K562 (cell line): ENCODE data around the gene ATRNL1. TPM values are rescaled to one million over a fixed set of nuclear protein-coding genes. Genes with fewer than 3 reads are reported as not detected.

Experiments
- ATAC-seq: fragments of 200-7000 bp; cut with Tn5 transposase; 3 replicates; pipeline ENCODE4 v1.9.1; 2020; ENCODE audit warnings: moderate library complexity
- BruUV-seq: library from RNA; stranded (reverse); fragments of 400-500 nt; replicated peaks from 2 replicates; lab custom pipeline; 2021; lab: Mats Ljungman, UMichigan
- CTCF ChIA-PET: fragments of 300-600 bp; formaldehyde crosslinking; extraction: SDS; loops from one replicate; lab custom pipeline; 2021; ENCODE audit warnings: low intra/inter-chr PET ratio; lab: Yijun Ruan, JAX
- POLR2A ChIA-PET: fragments of 300-600, 350-650 bp; sonication (Branson Sonifier 250); formaldehyde crosslinking; extraction: SDS; loops from one replicate; lab custom pipeline; 2021; ENCODE audit warnings: antibody characterized with exemption, inconsistent platforms; lab: Yijun Ruan, JAX
- DNase-seq, 4 experiments: peaks; one replicate each; pipeline versions ENCODE4 v3.0.0 to v3.0.0-alpha.2; 2011 to 2018; ENCODE audit warnings: low spot score in 3 of 4, mixed read lengths in 3 of 4; ENCODE audit errors: extremely low read depth in 1 of 4
- FAIRE-seq: peaks from 2 replicates; lab custom pipeline; 2011; peaks lifted over from hg19 to GRCh38; lab: Jason Lieb, UNC
- H2AFZ ChIP-seq: 2 replicates; pipeline ENCODE4 v1.6.0; 2011; ENCODE audit warnings: low read depth, low read length, control low read depth, inconsistent platforms
- H3K27ac ChIP-seq: fragments of 200-600 bp; 3 replicates; pipeline ENCODE4 v1.8.0; 2011; ENCODE audit warnings: low read depth, mild to moderate bottlenecking, control low read depth, inconsistent platforms, low read length, moderate library complexity, mixed read lengths; ENCODE audit errors: extremely low read depth
- H3K27me3 ChIP-seq, 2 experiments: fragments of 300-600 bp in 1 of 2; 2 replicates in 1 of 2; 3 replicates in 1 of 2; pipeline versions ENCODE4 v1.6.0 to v1.8.0; 2011; ENCODE audit warnings: inconsistent platforms in 2 of 2, low read length in 2 of 2, mild to moderate bottlenecking in 1 of 2, mixed read lengths in 1 of 2, moderate library complexity in 1 of 2; ENCODE audit not compliant: control insufficient read depth in 2 of 2, insufficient read depth in 2 of 2
- H3K36me3 ChIP-seq: fragments of 300-600 bp; 3 replicates; pipeline ENCODE4 v1.8.0; 2011; ENCODE audit warnings: mild to moderate bottlenecking, low read length, inconsistent platforms; ENCODE audit not compliant: control insufficient read depth, insufficient read depth
- H3K4me1 ChIP-seq, 2 experiments: fragments of 200-600 bp in 1 of 2; replicated peaks in 1 of 2; 2 replicates in 1 of 2; 3 replicates in 1 of 2; pipeline versions ENCODE4 v1.5.1 to v1.8.0; 2011; ENCODE audit warnings: inconsistent platforms in 2 of 2, low read length in 2 of 2, mild to moderate bottlenecking in 1 of 2, mixed read lengths in 1 of 2, moderate library complexity in 1 of 2; ENCODE audit not compliant: control insufficient read depth in 2 of 2, insufficient read depth in 2 of 2
- H3K4me2 ChIP-seq: 2 replicates; pipeline ENCODE4 v1.6.1; 2011; ENCODE audit warnings: low read length, control low read depth, inconsistent platforms, mixed read lengths; ENCODE audit not compliant: insufficient read depth
- H3K4me3 ChIP-seq: fragments of 200-600 bp; sonication (generic), shearing (Covaris generic); 2 replicates; pipeline ENCODE4 v1.5.1; 2016; ENCODE audit warnings: control low read depth, inconsistent platforms
- H3K79me2 ChIP-seq: fragments of 200-600 bp; 3 replicates; pipeline ENCODE4 v1.8.0; 2011; ENCODE audit warnings: low read length, inconsistent platforms; ENCODE audit not compliant: control insufficient read depth, insufficient read depth
- H3K9ac ChIP-seq, 2 experiments: 2 replicates each; pipeline versions ENCODE4 v1.6.0 to v1.6.1; 2011; ENCODE audit warnings: low read depth in 2 of 2, low read length in 2 of 2, control low read depth in 1 of 2, inconsistent platforms in 1 of 2, mild to moderate bottlenecking in 1 of 2, mixed read lengths in 1 of 2; ENCODE audit not compliant: insufficient read depth in 1 of 2
- H3K9me1 ChIP-seq: one replicate; pipeline ENCODE4 v1.6.0; 2011; ENCODE audit warnings: inconsistent platforms, mild to moderate bottlenecking, low read length, moderate library complexity; ENCODE audit not compliant: control insufficient read depth, insufficient read depth
- H3K9me3 ChIP-seq: replicated peaks from 2 replicates; pipeline ENCODE4 v1.5.1; 2011; ENCODE audit warnings: low read depth, low read length, inconsistent platforms; ENCODE audit not compliant: control insufficient read depth, insufficient read depth
- H4K20me1 ChIP-seq: replicated peaks from 2 replicates; pipeline ENCODE4 v1.6.1; 2011; ENCODE audit warnings: low read length, inconsistent platforms, mixed read lengths; ENCODE audit not compliant: control insufficient read depth, insufficient read depth
- BRCA1 ChIP-seq, 2 experiments: fragments of 450-650 bp in 1 of 2; sonication (generic) in 1 of 2; formaldehyde crosslinking in 1 of 2; IDR thresholded peaks; 2 replicates each; pipeline versions ENCODE4 v1.5.0 to v1.6.1; 2017 to 2020; ENCODE audit warnings: mild to moderate bottlenecking in 1 of 2, missing genetic modification reagents in 1 of 2
- DDX20 ChIP-seq: fragments of 450-650 bp; IDR thresholded peaks from 2 replicates; pipeline ENCODE4 v1.6.1; 2016; ENCODE audit warnings: missing genetic modification characterization, low read depth, mild to moderate bottlenecking, missing compliant biosample characterization, moderate library complexity
- ERF ChIP-seq: fragments of 450-650 bp; formaldehyde crosslinking; IDR thresholded peaks from 2 replicates; pipeline ENCODE4 v1.4.0; 2020; ENCODE audit warnings: mild to moderate bottlenecking, mixed read lengths
- GTF2A2 ChIP-seq: IDR thresholded peaks from 2 replicates; pipeline ENCODE4 v1.6.1; 2016; ENCODE audit warnings: mild to moderate bottlenecking, missing genetic modification characterization, missing compliant biosample characterization
- NR2F6 ChIP-seq: fragments of 450-650 bp; formaldehyde crosslinking; IDR thresholded peaks from 2 replicates; pipeline ENCODE4 v1.4.0; 2020; ENCODE audit warnings: mild to moderate bottlenecking
- ZEB2 ChIP-seq: fragments of 450-650 bp; IDR thresholded peaks from 2 replicates; pipeline ENCODE4 v1.6.1; 2016
- ZNF232 ChIP-seq: sonication (generic); formaldehyde crosslinking; IDR thresholded peaks from 2 replicates; pipeline ENCODE4 v1.8.0; 2022; ENCODE audit warnings: mild to moderate bottlenecking, missing genetic modification reagents
- ZNF324 ChIP-seq: fragments of 250-450 bp; sonication (Bioruptor Pico); IDR thresholded peaks from 2 replicates; pipeline ENCODE4 v1.4.0; 2020; ENCODE audit warnings: mild to moderate bottlenecking
- WGBS: fragments of 100-300 bp; shearing (Covaris generic); methylation state at CpG from one replicate; pipeline ENCODE4 v1.1.6; 2016; ENCODE audit warnings: low coverage, mixed read lengths; ENCODE audit not compliant: insufficient coverage; ENCODE audit errors: missing lambda C conversion rate; 5-methylcytosine and 5-hydroxymethylcytosine counted together
- in situ Hi-C: fragments of 300-500 bp; cut with MboI; formaldehyde crosslinking; loops from 4 replicates; pipeline ENCODE4 v1.15.0; 2018; ENCODE audit warnings: inconsistent platforms, mixed read lengths
- intact Hi-C: fragments of 100-400 bp; cut with micrococcal nuclease; formaldehyde crosslinking; loops from 2 replicates; pipeline ENCODE4 v1.14.2; 2022
- polyA plus RNA-seq, 8 experiments: library from polyadenylated mRNA; depleted of rRNA in 4 of 8; stranded (reverse) in 5 of 8; unstranded in 3 of 8; fragments of >200 nt; fragmentation: Nextera tagmentation in 2 of 8; fragmentation: Illumina TruSeq in 1 of 8; extraction: Ambion mirVana in 2 of 8; extraction: Trizol in 1 of 8; gene quantifications; 2 replicates each; pipeline versions ENCODE4 v1.2.1 to v1.2.3, GENCODE V29; 2011 to 2014; ENCODE audit warnings: inconsistent platforms in 1 of 8, missing spikeins in 1 of 8
- total RNA-seq, 7 experiments: library from RNA; depleted of rRNA in 6 of 7; stranded (reverse); fragments of >200 nt in 6 of 7; fragmentation: Illumina TruSeq in 2 of 7; extraction: Trizol in 2 of 7; gene quantifications; 2 replicates each; pipeline versions ENCODE4 v1.2.1 to v1.2.3, GENCODE V29; 2011 to 2021; ENCODE audit warnings: low replicate concordance in 1 of 7
- TF ChIP-seq, protein P1 (sequence below): fragments of 450-650 bp; IDR thresholded peaks from 2 replicates; pipeline ENCODE4 v1.6.1; 2016; ENCODE audit warnings: low read depth

Gene ATRNL1
- total and polyA plus RNA-seq, 9 of the 15 experiments (the other 6 are each of a cell fraction or from before 2014, with no cell fraction given): 0.18 TPM; not detected in 8

DNA sequence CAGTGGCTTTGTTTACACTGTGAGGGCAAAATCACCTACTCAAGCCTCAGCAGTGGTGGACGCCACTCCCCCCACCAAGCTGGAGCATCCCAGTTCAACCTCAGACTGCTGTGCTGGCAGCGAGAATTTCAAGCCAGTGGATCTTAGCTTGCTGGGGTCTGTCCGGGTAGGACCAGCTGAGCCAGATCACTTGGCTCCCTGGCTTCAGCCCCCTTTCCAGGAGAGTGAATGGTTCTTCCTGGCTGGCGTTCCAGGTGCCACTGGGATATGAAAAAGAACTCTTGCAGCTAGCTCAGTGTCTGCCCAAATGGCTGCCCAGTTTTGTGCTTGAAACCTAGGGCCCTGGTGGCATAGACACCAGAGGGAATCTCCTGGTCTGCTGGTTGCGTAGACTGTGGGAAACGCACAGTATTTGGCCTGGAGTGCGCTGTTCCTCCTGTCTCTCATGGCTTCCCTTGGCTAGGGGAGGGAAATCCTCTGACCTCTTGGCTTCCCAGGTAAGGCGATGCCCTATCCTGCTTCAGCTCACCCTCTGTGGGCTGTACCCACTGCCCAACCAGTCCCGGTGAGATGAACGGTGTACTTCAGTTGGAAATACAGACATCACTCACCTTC is 398.5 kb downstream of the ATRNL1 start:
- intact Hi-C loops (no loop called here), in situ Hi-C loops (no loop called here)
- ChIA-PET POLR2A (no interaction called here), CTCF (no interaction called here)
- Histone ChIP-seq H3K4me1 (no peaks in the 10 kb centered on the region), H3K79me2 (no peaks in the 10 kb centered on the region), H3K9me1 (no peaks in the 10 kb centered on the region), H3K36me3 (no peaks in the 10 kb centered on the region), H3K9me3 (no peaks in the 10 kb centered on the region), H3K4me3 (no peak overlapping the region), H3K9ac (no peak overlapping the region), H3K27ac (no peak overlapping the region), H3K4me2 (no peak overlapping the region), H4K20me1 (no peaks in the 10 kb centered on the region), H3K27me3 (no peaks in the 10 kb centered on the region), H2AFZ (no peak overlapping the region)
- BruUV-seq: no TSS peak
- no peak for ATAC-seq
- no peak for DNase-seq
- 4% methylated on average over 6 of the region's 10 CpGs for WGBS
- no peak for FAIRE-seq
- no peak for TF ChIP-seq ZNF324 (CRISPR knock-in tag)

DNA sequence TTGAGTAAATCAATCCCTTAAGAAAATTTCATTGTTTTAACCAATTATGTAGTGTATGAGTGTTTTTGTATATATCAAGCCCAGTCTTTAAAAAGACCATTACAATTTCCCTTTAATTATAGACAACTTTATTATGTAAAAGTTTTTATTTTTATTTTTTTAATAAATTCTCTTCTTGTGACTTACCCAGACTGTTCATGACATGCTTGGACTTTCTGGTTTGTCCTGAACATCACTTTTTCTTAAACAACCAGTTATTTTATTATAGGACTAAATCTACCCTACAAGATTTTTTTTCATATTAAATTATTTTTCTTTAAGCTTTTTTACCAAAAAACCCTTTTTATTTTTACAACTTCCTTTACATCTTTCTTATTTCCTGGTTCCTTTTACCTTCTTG is 410.4 kb downstream of the ATRNL1 start:
- H3K27ac ChIP-seq: no peak overlapping the region
- no TSS peak for BruUV-seq
- H4K20me1 ChIP-seq: no peaks in the 10 kb centered on the region
- ChIA-PET POLR2A (no interaction called here), CTCF (no interaction called here)
- no peak overlapping the region for H3K9ac ChIP-seq
- no peaks in the 10 kb centered on the region for H3K9me1 ChIP-seq
- FAIRE-seq: no peak
- in situ Hi-C loops (no loop called here), intact Hi-C loops (no loop called here)
- H3K27me3 ChIP-seq: no peaks in the 10 kb centered on the region
- no peak overlapping the region for H2AFZ ChIP-seq
- DNase-seq: no peak
- no peak for ATAC-seq
- no peak overlapping the region for H3K4me3 ChIP-seq
- no peaks in the 10 kb centered on the region for H3K36me3 ChIP-seq
- no peaks in the 10 kb centered on the region for H3K4me1 ChIP-seq
- no peak overlapping the region for H3K4me2 ChIP-seq
- H3K79me2 ChIP-seq: no peaks in the 10 kb centered on the region
- no peaks in the 10 kb centered on the region for H3K9me3 ChIP-seq
- TF ChIP-seq, protein P1, sequence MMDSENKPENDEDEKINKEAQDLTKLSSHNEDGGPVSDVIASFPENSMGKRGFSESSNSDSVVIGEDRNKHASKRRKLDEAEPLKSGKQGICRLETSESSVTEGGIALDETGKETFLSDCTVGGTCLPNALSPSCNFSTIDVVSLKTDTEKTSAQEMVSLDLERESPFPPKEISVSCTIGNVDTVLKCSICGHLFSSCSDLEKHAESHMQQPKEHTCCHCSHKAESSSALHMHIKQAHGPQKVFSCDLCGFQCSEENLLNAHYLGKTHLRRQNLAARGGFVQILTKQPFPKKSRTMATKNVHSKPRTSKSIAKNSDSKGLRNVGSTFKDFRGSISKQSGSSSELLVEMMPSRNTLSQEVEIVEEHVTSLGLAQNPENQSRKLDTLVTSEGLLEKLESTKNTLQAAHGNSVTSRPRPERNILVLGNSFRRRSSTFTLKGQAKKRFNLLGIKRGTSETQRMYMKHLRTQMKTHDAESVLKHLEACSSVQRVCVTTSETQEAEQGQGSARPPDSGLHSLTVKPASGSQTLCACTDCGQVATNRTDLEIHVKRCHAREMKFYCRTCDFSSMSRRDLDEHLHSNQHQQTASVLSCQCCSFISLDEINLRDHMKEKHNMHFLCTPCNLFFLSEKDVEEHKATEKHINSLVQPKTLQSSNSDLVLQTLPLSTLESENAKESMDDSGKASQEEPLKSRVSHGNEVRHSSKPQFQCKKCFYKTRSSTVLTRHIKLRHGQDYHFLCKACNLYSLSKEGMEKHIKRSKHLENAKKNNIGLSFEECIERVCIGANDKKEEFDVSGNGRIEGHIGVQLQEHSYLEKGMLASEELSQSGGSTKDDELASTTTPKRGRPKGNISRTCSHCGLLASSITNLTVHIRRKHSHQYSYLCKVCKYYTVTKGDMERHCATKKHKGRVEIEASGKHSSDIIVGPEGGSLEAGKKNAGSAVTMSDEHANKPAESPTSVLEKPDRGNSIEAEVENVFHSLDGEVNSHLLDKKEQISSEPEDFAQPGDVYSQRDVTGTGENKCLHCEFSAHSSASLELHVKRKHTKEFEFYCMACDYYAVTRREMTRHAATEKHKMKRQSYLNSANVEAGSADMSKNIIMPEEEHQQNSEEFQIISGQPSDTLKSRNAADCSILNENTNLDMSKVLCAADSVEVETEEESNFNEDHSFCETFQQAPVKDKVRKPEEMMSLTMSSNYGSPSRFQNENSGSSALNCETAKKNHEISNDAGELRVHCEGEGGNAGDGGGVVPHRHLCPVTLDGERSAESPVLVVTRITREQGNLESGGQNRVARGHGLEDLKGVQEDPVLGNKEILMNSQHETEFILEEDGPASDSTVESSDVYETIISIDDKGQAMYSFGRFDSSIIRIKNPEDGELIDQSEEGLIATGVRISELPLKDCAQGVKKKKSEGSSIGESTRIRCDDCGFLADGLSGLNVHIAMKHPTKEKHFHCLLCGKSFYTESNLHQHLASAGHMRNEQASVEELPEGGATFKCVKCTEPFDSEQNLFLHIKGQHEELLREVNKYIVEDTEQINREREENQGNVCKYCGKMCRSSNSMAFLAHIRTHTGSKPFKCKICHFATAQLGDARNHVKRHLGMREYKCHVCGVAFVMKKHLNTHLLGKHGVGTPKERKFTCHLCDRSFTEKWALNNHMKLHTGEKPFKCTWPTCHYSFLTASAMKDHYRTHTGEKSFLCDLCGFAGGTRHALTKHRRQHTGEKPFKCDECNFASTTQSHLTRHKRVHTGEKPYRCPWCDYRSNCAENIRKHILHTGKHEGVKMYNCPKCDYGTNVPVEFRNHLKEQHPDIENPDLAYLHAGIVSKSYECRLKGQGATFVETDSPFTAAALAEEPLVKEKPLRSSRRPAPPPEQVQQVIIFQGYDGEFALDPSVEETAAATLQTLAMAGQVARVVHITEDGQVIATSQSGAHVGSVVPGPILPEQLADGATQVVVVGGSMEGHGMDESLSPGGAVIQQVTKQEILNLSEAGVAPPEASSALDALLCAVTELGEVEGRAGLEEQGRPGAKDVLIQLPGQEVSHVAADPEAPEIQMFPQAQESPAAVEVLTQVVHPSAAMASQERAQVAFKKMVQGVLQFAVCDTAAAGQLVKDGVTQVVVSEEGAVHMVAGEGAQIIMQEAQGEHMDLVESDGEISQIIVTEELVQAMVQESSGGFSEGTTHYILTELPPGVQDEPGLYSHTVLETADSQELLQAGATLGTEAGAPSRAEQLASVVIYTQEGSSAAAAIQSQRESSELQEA: no peak
- no peak for TF ChIP-seq ZEB2
- TF ChIP-seq DDX20 (tag): no peak
- no peak for TF ChIP-seq BRCA1 (IDR thresholded peaks at IDR 0.05)
- TF ChIP-seq BRCA1 (CRISPR knock-in tag; IDR thresholded peaks at IDR 0.05): no peak
- TF ChIP-seq ERF: no peak
- TF ChIP-seq NR2F6 (CRISPR knock-in tag): no peak
- TF ChIP-seq ZNF232: no peak
- no peak for TF ChIP-seq GTF2A2 (tag)
